Calu3 (cell line): ENCODE results near the gene SH3RF3. TPM values are rescaled to one million over a fixed set of nuclear protein-coding genes. Genes with fewer than 3 reads are reported as not detected.

Experiments used
- BruUV-seq: library from RNA; stranded (reverse); fragments of 400-500 nt; replicated peaks from 2 replicates; lab custom pipeline; 2021; lab: Mats Ljungman, UMichigan
- CTCF ChIA-PET: fragments of 300-600 bp; sonication (Branson Sonifier 250); formaldehyde crosslinking; loops from one replicate; lab custom pipeline; 2022; ENCODE audit warnings: antibody characterized with exemption; lab: Charles Lee
- DNase-seq: peaks from one replicate; pipeline ENCODE4 v3.0.0; 2022
- H3K27ac Mint-ChIP-seq: one replicate; pipeline ENCODE4 v1.8.0; 2022; ENCODE audit warnings: mixed read lengths; ENCODE audit not compliant: unreplicated experiment
- H3K27me3 Mint-ChIP-seq: one replicate; pipeline ENCODE4 v1.8.0; 2022; ENCODE audit warnings: mixed read lengths; ENCODE audit not compliant: unreplicated experiment
- H3K36me3 Mint-ChIP-seq: one replicate; pipeline ENCODE4 v1.8.0; 2022; ENCODE audit warnings: mild to moderate bottlenecking, moderate library complexity, mixed read lengths; ENCODE audit not compliant: insufficient read depth, unreplicated experiment
- H3K4me1 Mint-ChIP-seq: one replicate; pipeline ENCODE4 v1.8.0; 2022; ENCODE audit warnings: mild to moderate bottlenecking, low read depth, mixed read lengths; ENCODE audit not compliant: unreplicated experiment
- H3K4me3 Mint-ChIP-seq: one replicate; pipeline ENCODE4 v1.8.0; 2022; ENCODE audit warnings: mild to moderate bottlenecking, low read depth, moderate library complexity, mixed read lengths; ENCODE audit not compliant: unreplicated experiment
- H3K9me3 Mint-ChIP-seq: one replicate; pipeline ENCODE4 v1.8.0; 2022; ENCODE audit warnings: low read depth, mixed read lengths; ENCODE audit not compliant: unreplicated experiment
- intact Hi-C: fragments of 100-400 bp; cut with micrococcal nuclease; formaldehyde crosslinking; loops from one replicate; pipeline ENCODE4 v1.10.0; 2022; ENCODE audit not compliant: unreplicated experiment
- total RNA-seq: library from RNA; stranded (reverse); gene quantifications from 2 replicates; pipeline ENCODE4 v1.2.3, GENCODE V29; 2022
- TF ChIP-seq, protein P1 (sequence below): fragments of 200-600 bp; IDR thresholded peaks from one replicate; pipeline ENCODE4 v1.8.0; 2022; ENCODE audit warnings: antibody characterized with exemption; ENCODE audit not compliant: unreplicated experiment

SH3RF3 gene
- total RNA-seq, 1 experiment from 2014 or later = 0.17 TPM

DNA sequence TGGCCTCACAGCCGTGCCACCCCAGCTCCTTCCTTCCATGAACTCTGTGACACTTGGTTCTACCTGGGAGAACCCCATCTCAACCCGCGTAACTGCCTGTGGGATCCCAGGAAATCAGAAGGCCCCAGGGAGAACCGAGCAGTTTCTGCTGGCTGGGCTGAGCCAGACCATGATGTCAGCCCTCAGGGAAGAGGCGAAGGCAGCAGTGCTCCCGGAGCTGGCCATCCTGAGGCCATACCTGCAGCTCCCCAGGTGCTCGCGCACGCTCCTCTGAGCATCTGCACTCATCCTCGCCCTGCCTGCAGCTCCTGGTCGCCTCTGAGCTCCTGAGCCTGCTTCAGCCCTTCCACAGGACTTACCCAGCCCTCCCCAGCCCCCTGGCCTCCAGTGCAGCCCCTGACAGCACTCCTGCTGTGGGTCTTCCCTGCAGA lies 298.7 kb downstream of the SH3RF3 start:
- Mint-ChIP-seq H3K27ac (no peak overlapping the region), H3K9me3 (no peaks in the 10 kb centered on the region), H3K36me3 (no peaks in the 10 kb centered on the region), H3K4me3 (no peak overlapping the region), H3K4me1 (no peaks in the 10 kb centered on the region), H3K27me3 (peaks cover 93% of the 10 kb centered on the region)
- no TSS peak for BruUV-seq
- intact Hi-C loops = no loop called here
- CTCF ChIA-PET = interaction anchor here (0.6 kb wide), 1 partner anchor 275 kb away, joined by 5 read pairs; no protein-coding TSS in a partner anchor
- TF ChIP-seq, protein P1, sequence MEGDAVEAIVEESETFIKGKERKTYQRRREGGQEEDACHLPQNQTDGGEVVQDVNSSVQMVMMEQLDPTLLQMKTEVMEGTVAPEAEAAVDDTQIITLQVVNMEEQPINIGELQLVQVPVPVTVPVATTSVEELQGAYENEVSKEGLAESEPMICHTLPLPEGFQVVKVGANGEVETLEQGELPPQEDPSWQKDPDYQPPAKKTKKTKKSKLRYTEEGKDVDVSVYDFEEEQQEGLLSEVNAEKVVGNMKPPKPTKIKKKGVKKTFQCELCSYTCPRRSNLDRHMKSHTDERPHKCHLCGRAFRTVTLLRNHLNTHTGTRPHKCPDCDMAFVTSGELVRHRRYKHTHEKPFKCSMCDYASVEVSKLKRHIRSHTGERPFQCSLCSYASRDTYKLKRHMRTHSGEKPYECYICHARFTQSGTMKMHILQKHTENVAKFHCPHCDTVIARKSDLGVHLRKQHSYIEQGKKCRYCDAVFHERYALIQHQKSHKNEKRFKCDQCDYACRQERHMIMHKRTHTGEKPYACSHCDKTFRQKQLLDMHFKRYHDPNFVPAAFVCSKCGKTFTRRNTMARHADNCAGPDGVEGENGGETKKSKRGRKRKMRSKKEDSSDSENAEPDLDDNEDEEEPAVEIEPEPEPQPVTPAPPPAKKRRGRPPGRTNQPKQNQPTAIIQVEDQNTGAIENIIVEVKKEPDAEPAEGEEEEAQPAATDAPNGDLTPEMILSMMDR = no peak
- no peak for DNase-seq

DNA sequence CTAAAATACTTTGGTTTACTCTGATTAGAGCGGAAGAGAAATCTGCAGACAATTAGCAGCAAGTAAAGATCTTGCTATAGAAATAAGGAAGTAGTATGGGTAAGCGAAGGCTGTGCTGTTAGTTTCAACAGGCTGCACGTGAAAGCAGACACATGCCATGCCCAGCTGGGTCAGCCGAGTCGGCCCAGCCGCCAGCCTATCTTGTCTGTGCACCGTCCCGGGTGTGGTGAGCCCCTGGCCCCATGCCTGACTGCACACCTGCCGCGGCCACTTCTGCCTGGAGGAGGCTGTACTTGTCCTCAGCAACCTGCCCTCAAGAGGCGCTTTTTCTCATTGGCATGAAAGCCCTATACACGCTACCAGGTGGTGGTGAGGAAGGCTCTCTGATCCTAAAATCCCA lies 299.3 kb downstream of the SH3RF3 start:
- Mint-ChIP-seq H3K27ac (no peak overlapping the region), H3K36me3 (no peaks in the 10 kb centered on the region), H3K27me3 (peaks cover 93% of the 10 kb centered on the region), H3K9me3 (no peaks in the 10 kb centered on the region), H3K4me3 (no peak overlapping the region), H3K4me1 (no peaks in the 10 kb centered on the region)
- BruUV-seq = no TSS peak
- TF ChIP-seq, protein P1 = no peak
- DNase-seq = no peak
- CTCF ChIA-PET = no interaction called here
- intact Hi-C loops = no loop called here

- BruUV-seq = no TSS peak
- TF ChIP-seq, protein P1 = no peak
- Mint-ChIP-seq H3K27me3 (peaks cover 95% of the 10 kb centered on the region), H3K27ac (no peak overlapping the region), H3K4me3 (no peak overlapping the region), H3K36me3 (no peaks in the 10 kb centered on the region), H3K4me1 (no peaks in the 10 kb centered on the region), H3K9me3 (no peaks in the 10 kb centered on the region)
- intact Hi-C loops = no loop called here
- DNase-seq = no peak
- CTCF ChIA-PET = no interaction called here
Observed at GRCh38 chr2:109428841-109429566, 300.0 kb downstream of the SH3RF3 start.

DNA sequence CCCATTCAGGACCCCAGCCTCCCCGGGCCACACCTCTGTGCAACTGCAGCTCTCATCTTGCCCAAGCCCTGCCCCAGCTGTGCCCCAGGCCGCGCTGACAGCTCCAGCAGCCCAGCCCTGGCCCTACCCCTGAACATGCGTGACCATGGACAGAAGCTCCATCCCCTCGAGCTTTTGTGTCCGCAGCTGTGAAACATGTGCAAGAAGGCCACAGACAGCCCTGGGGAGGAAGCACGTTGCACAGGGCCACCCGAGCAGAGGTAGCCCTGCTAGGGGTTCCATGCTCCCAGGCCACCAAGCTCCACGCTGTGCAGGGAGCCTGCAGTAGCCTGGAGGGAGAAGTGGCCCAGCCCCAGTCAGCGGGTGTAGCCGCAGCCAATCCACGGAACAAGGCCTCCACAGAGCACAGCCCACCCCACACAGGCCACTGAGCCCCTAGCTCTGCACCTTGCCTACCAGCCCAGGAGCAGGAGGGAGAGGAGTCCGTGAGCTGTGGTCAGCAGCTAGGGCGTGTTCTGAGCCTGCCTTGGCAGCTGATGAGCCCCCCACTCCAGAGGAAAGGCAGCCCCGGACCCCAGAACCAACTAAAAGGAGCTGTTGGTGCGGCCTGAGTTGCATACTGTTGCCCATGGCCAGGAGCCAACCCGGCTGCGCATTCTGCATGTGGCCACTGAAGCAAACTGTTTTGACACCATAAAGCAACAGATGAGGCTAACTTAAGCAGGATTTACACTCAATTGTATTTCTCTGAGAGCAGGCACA lies 300.7 kb downstream of the SH3RF3 start:
- CTCF ChIA-PET = no interaction called here
- no peak overlapping the region for H3K27ac Mint-ChIP-seq
- no peak for DNase-seq
- BruUV-seq = no TSS peak
- TF ChIP-seq, protein P1 = no peak
- H3K9me3 Mint-ChIP-seq = no peaks in the 10 kb centered on the region
- H3K4me1 Mint-ChIP-seq = no peaks in the 10 kb centered on the region
- H3K36me3 Mint-ChIP-seq = no peaks in the 10 kb centered on the region
- no peak overlapping the region for H3K4me3 Mint-ChIP-seq
- intact Hi-C loops = no loop called here
- H3K27me3 Mint-ChIP-seq = peaks cover 95% of the 10 kb centered on the region
